ENCODE measurements around the gene YWHAQ. TPM values are rescaled to one million over a fixed set of nuclear protein-coding genes. Genes with fewer than 3 reads are reported as not detected.
A peak's percentile ranks its signal among the peaks of the same experiment; 100 is the strongest.

The YWHAQ gene
- total RNA-seq, 1 donor from 2014 or later, result 175 TPM

GRCh38 chr2:9639000-9639602 is 8.3 kb upstream of the YWHAQ start:
- no peak for TF ChIP-seq CTCF (IDR thresholded peaks at IDR 0.05)
- DNase-seq, result no peak
- peak in 1 of 2 donors; percentile 29 for ATAC-seq
- peaks cover 23% of the 10 kb centered on the region for H3K4me1 ChIP-seq
- H3K4me3 ChIP-seq, result no peak overlapping the region
- H3K36me3 ChIP-seq, result no peaks in the 10 kb centered on the region
- no peaks in the 10 kb centered on the region for H3K27me3 ChIP-seq (ENCODE audit: low read depth)
- H3K9me3 ChIP-seq, result no peaks in the 10 kb centered on the region
- intact Hi-C loops (cut with DNase I), result no loop called here
- peak overlapping the region; percentile 25 for H3K27ac ChIP-seq

GRCh38 chr2:9638532-9638931 is 7.7 kb upstream of the YWHAQ start:
- no peaks in the 10 kb centered on the region for H3K27me3 ChIP-seq (ENCODE audit: low read depth)
- peak overlapping the region; percentile 25 for H3K27ac ChIP-seq
- peak; percentile 62 for DNase-seq
- intact Hi-C loops (cut with DNase I), result no loop called here
- H3K4me1 ChIP-seq, result peaks cover 23% of the 10 kb centered on the region
- ATAC-seq, result peak; percentile 76 to 88
- H3K9me3 ChIP-seq, result no peaks in the 10 kb centered on the region
- H3K36me3 ChIP-seq, result no peaks in the 10 kb centered on the region
- TF ChIP-seq CTCF (IDR thresholded peaks at IDR 0.05), result no peak
- H3K4me3 ChIP-seq, result no peak overlapping the region

GRCh38 chr2:9637330-9637729 is 6.5 kb upstream of the YWHAQ start:
- Histone ChIP-seq H3K27me3 (ENCODE audit: low read depth) (no peaks in the 10 kb centered on the region), H3K36me3 (no peaks in the 10 kb centered on the region), H3K9me3 (no peaks in the 10 kb centered on the region), H3K4me1 (peaks cover 23% of the 10 kb centered on the region), H3K4me3 (no peak overlapping the region), H3K27ac (no peak overlapping the region)
- intact Hi-C loops (cut with DNase I), result no loop called here
- ATAC-seq, result no peak
- TF ChIP-seq CTCF (IDR thresholded peaks at IDR 0.05), result no peak
- DNase-seq, result no peak

- H3K27me3 ChIP-seq (ENCODE audit: low read depth), result no peaks in the 10 kb centered on the region
- no peak for ATAC-seq
- no peak overlapping the region for H3K27ac ChIP-seq
- TF ChIP-seq CTCF (IDR thresholded peaks at IDR 0.05), result no peak
- H3K36me3 ChIP-seq, result no peaks in the 10 kb centered on the region
- intact Hi-C loops (cut with DNase I), result no loop called here
- DNase-seq, result no peak
- no peak overlapping the region for H3K4me3 ChIP-seq
- H3K4me1 ChIP-seq, result peaks cover 29% of the 10 kb centered on the region
- H3K9me3 ChIP-seq, result no peaks in the 10 kb centered on the region
Measured at GRCh38 chr2:9634133-9634532, 3.3 kb upstream of the YWHAQ start.

GRCh38 chr2:9631878-9632700 is 1.3 kb upstream of the YWHAQ start:
- H3K27ac ChIP-seq, result no peak overlapping the region
- no peaks in the 10 kb centered on the region for H3K9me3 ChIP-seq
- H3K27me3 ChIP-seq (ENCODE audit: low read depth), result no peaks in the 10 kb centered on the region
- intact Hi-C loops (cut with DNase I), result no loop called here
- no peak for TF ChIP-seq CTCF (IDR thresholded peaks at IDR 0.05)
- DNase-seq (no peak), ATAC-seq (no peak)
- H3K4me3 ChIP-seq, result no peak overlapping the region
- H3K4me1 ChIP-seq, result peaks cover 33% of the 10 kb centered on the region
- H3K36me3 ChIP-seq, result peaks cover 11% of the 10 kb centered on the region
